SK-N-SH (cell line): ENCODE data around the gene DACH1.

Experiments
- CTCF ChIP-seq: fragments of 200-600 bp; sonication (generic); IDR thresholded peaks from 2 replicates; pipeline ENCODE4 v1.6.1; 2017; ENCODE audit warnings: antibody characterized with exemption, mild to moderate bottlenecking, moderate library complexity
- ELF1 ChIP-seq: IDR thresholded peaks from 2 replicates; pipeline ENCODE4 v1.4.0; 2012
- EP300 ChIP-seq, 2 experiments: IDR thresholded peaks; 2 replicates each; pipeline versions ENCODE4 v1.4.0 to v1.6.1; 2012; ENCODE audit warnings: borderline replicate concordance in 1 of 2, low read depth in 1 of 2, low read length in 1 of 2
- EZH2phosphoT487 ChIP-seq: fragments of 200-600 bp; sonication (generic); IDR thresholded peaks from 2 replicates; pipeline ENCODE4 v1.6.1; 2017; ENCODE audit warnings: low read depth, mixed run types, mild to moderate bottlenecking, antibody characterized with exemption, moderate library complexity, borderline replicate concordance
- JUND ChIP-seq: IDR thresholded peaks from 2 replicates; pipeline ENCODE4 v1.4.0; 2012
- NRF1 ChIP-seq: IDR thresholded peaks from 2 replicates; pipeline ENCODE4 v1.6.1; 2012; ENCODE audit warnings: low read depth, mild to moderate bottlenecking, low read length
- POLR2AphosphoS5 ChIP-seq: IDR thresholded peaks from 2 replicates; pipeline ENCODE4 v1.6.1; 2012; ENCODE audit warnings: low read depth, low read length
- SIN3A ChIP-seq: IDR thresholded peaks from 2 replicates; pipeline ENCODE4 v1.6.1; 2012; ENCODE audit warnings: low read depth, mild to moderate bottlenecking, low read length, moderate library complexity, borderline replicate concordance
- SMC3 ChIP-seq: IDR thresholded peaks from 2 replicates; pipeline ENCODE4 v1.6.1; 2012; ENCODE audit warnings: low read depth, low read length, improper control_type of control experiment
- ZBTB33 ChIP-seq: IDR thresholded peaks from 2 replicates; pipeline ENCODE4 v1.4.0; 2012; ENCODE audit warnings: low read depth, borderline replicate concordance
- TF ChIP-seq, protein P1 (sequence below): IDR thresholded peaks from 2 replicates; pipeline ENCODE4 v1.4.0; 2012; ENCODE audit warnings: low read depth

- TF ChIP-seq CTCF (no peak), ELF1 (no peak), SMC3 (no peak), EP300 (IDR thresholded peaks at IDR 0.05; ENCODE audit: borderline replicate concordance in 1 of 2, low read depth in 1 of 2, low read length in 1 of 2) (no peak), JUND (no peak), ZBTB33 (no peak), POLR2AphosphoS5 (no peak), NRF1 (no peak), EZH2phosphoT487 (no peak), SIN3A (no peak)
- TF ChIP-seq, protein P1, sequence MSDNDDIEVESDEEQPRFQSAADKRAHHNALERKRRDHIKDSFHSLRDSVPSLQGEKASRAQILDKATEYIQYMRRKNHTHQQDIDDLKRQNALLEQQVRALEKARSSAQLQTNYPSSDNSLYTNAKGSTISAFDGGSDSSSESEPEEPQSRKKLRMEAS: no peak
These were observed 253.8 kb downstream of the DACH1 start for GRCh38 chr13:71613066-71613745.
